Adrenal gland (tissue), 12 donors: ENCODE results near the gene SORBS2. TPM values are rescaled to one million over a fixed set of nuclear protein-coding genes. Genes with fewer than 3 reads are reported as not detected.

Source experiments
- DNase-seq, 7 donors: peaks; one replicate each; pipeline ENCODE4 v3.0.0-alpha.2; 2019 to 2020
- H3K27ac ChIP-seq, 5 donors: fragments of 200-600 bp; sonication (generic) in 4 of 5; 1 replicate in 3 of 5; 2 replicates in 2 of 5; pipeline versions ENCODE4 v1.5.1 to v1.8.0; 2016 to 2020; ENCODE audit warnings: mild to moderate bottlenecking in 1 of 5
- H3K27me3 ChIP-seq: fragments of 200-600 bp; 2 replicates; pipeline ENCODE4 v1.8.0; 2021
- H3K36me3 ChIP-seq, 2 donors: fragments of 200-600 bp; replicated peaks in 1 of 2; 1 replicate in 1 of 2; 2 replicates in 1 of 2; pipeline versions ENCODE4 v1.5.1 to v1.8.0; 2018 to 2022
- H3K4me1 ChIP-seq, 2 donors: fragments of 200-600 bp; replicated peaks in 1 of 2; 1 replicate in 1 of 2; 2 replicates in 1 of 2; pipeline versions ENCODE4 v1.5.1 to v1.8.0; 2018 to 2021
- H3K4me3 ChIP-seq, 4 donors: fragments of 200-600 bp; sonication (generic) in 3 of 4; one replicate each; pipeline ENCODE4 v1.5.1; 2016 to 2018
- H3K9me3 ChIP-seq, 3 donors: fragments of 200-600 bp; sonication (generic) in 1 of 3; replicated peaks in 1 of 3; 1 replicate in 2 of 3; 2 replicates in 1 of 3; pipeline versions ENCODE4 v1.5.1 to v1.8.0; 2016 to 2021
- POLR2A ChIP-seq, 2 donors: fragments of 450-650 bp; IDR thresholded peaks; one replicate each; pipeline ENCODE4 v1.6.1; 2017; ENCODE audit warnings: antibody characterized with exemption in 2 of 2, mild to moderate bottlenecking in 2 of 2, moderate library complexity in 1 of 2
- WGBS, 4 donors: extraction: QIAGEN DNeasy Blood & Tissue Kit in 2 of 4; methylation state at CpG; one replicate each; pipeline versions ENCODE4 v1.1.5 to v1.1.7; 2013 to 2017; 5-methylcytosine and 5-hydroxymethylcytosine counted together
- intact Hi-C, 2 donors: fragments of 100-400 bp; cut with DNase I; formaldehyde crosslinking; loops; one replicate each; pipeline versions ENCODE4 v1.14.1 to v1.15.0; 2022 to 2023
- polyA plus RNA-seq, 3 donors: library from polyadenylated mRNA; stranded (reverse); fragments of 200-250 nt in 2 of 3; fragments of 350-450 nt in 1 of 3; fragmentation: Illumina TruSeq in 1 of 3; extraction: RNeasy Lipid Tissue Mini Kit (QIAGEN cat#74804) in 1 of 3; gene quantifications; one replicate each; pipeline ENCODE4 v1.2.3, GENCODE V29; 2013 to 2014
- total RNA-seq, 9 donors: library from RNA; depleted of rRNA in 4 of 9; stranded (reverse); fragments of >200 nt in 4 of 9; fragments of 120-200 nt in 1 of 9; fragmentation: NEBNext Ultra II Directional in 1 of 9; extraction: Animal tissue kit (Norgen Biotek cat#: 25700) in 1 of 9; gene quantifications; one replicate each; pipeline versions ENCODE4 v1.1.0 to v1.2.4, GENCODE V29; 2013 to 2023
- TF ChIP-seq, protein P1 (sequence below), 6 experiments: fragments of 450-650 bp in 4 of 6; fragments of 200-600 bp in 2 of 6; sonication (generic) in 1 of 6; IDR thresholded peaks; 1 replicate in 5 of 6; 2 replicates in 1 of 6; pipeline versions ENCODE4 v1.5.1 to v1.8.0; 2016 to 2021; ENCODE audit warnings: antibody characterized with exemption in 6 of 6, mild to moderate bottlenecking in 2 of 6, moderate library complexity in 1 of 6
- donor health status: healthy with polysubstance abuse.
- donor health status: Bipolar disorder and iron deficiency.
- donor health status: DM: yes; HTN: yes; CAD: no.
- donor health status: DM: no; HTN: no; CAD: no.
- donor health status: DM: no; HTN: no; CAD: no.
- donor health status: DM: yes; HTN: yes; CAD: no.

The SORBS2 gene
- total and polyA plus RNA-seq, 12 donors = 126 to 875 (median 582) TPM

- H3K27ac ChIP-seq = peak overlapping the region in 1 of 5 donors; percentile 26
- no peak for TF ChIP-seq POLR2A (IDR thresholded peaks at IDR 0.05)
- H3K9me3 ChIP-seq = no peaks in the 10 kb centered on the region
- H3K4me3 ChIP-seq = no peak overlapping the region
- H3K4me1 ChIP-seq = peaks cover 0 to 16% of the 10 kb centered on the region in 2 donors
- no peak for DNase-seq
- intact Hi-C loops = no loop called here
- H3K36me3 ChIP-seq = peaks cover 0 to 22% of the 10 kb centered on the region in 2 donors
- 65 to 83% (median 78%) methylated on average over 8 to 9 of the region's 9 CpGs for WGBS, 4 donors
- no peaks in the 10 kb centered on the region for H3K27me3 ChIP-seq
These were observed 211.1 kb downstream of the SORBS2 start for GRCh38 chr4:185600801-185601434.

- 66 to 80% (median 77%) methylated on average over 9 to 12 of the region's 12 CpGs for WGBS, 4 donors
- peaks cover 0 to 16% of the 10 kb centered on the region in 2 donors for H3K4me1 ChIP-seq
- H3K9me3 ChIP-seq = no peaks in the 10 kb centered on the region
- no peak overlapping the region for H3K4me3 ChIP-seq
- no peak for TF ChIP-seq POLR2A (IDR thresholded peaks at IDR 0.05)
- TF ChIP-seq, protein P1, sequence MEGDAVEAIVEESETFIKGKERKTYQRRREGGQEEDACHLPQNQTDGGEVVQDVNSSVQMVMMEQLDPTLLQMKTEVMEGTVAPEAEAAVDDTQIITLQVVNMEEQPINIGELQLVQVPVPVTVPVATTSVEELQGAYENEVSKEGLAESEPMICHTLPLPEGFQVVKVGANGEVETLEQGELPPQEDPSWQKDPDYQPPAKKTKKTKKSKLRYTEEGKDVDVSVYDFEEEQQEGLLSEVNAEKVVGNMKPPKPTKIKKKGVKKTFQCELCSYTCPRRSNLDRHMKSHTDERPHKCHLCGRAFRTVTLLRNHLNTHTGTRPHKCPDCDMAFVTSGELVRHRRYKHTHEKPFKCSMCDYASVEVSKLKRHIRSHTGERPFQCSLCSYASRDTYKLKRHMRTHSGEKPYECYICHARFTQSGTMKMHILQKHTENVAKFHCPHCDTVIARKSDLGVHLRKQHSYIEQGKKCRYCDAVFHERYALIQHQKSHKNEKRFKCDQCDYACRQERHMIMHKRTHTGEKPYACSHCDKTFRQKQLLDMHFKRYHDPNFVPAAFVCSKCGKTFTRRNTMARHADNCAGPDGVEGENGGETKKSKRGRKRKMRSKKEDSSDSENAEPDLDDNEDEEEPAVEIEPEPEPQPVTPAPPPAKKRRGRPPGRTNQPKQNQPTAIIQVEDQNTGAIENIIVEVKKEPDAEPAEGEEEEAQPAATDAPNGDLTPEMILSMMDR (IDR thresholded peaks at IDR 0.05) = no peak
- peaks cover 0 to 12% of the 10 kb centered on the region in 2 donors for H3K36me3 ChIP-seq
- H3K27ac ChIP-seq = peak overlapping the region in 2 of 5 donors; percentile 3 to 26
- no peak for DNase-seq
- H3K27me3 ChIP-seq = no peaks in the 10 kb centered on the region
- intact Hi-C loops = loop anchor here (5.0 to 10.0 kb wide), 2 partner anchors 127 to 175 kb away; partner anchors contain the start of genes CCDC110 (in 1 of the 2) and UFSP2 (in 1 of the 2)
These were observed 212.3 kb downstream of the SORBS2 start for GRCh38 chr4:185599553-185600243.

GRCh38 chr4:185598846-185599552 lies 213.0 kb downstream of the SORBS2 start:
- Histone ChIP-seq H3K27ac (peak overlapping the region in 3 of 5 donors; percentile 3 to 26 (median 26)), H3K4me3 (no peak overlapping the region), H3K27me3 (no peaks in the 10 kb centered on the region), H3K36me3 (peaks cover 0 to 6% of the 10 kb centered on the region in 2 donors), H3K9me3 (no peaks in the 10 kb centered on the region), H3K4me1 (peaks cover 0 to 19% of the 10 kb centered on the region in 2 donors)
- no peak for DNase-seq
- no peak for TF ChIP-seq POLR2A (IDR thresholded peaks at IDR 0.05)
- TF ChIP-seq, protein P1 (IDR thresholded peaks at IDR 0.05) = no peak
- WGBS, 4 donors = 41 to 55% (median 53%) methylated on average over 7 of the region's 7 CpGs
- intact Hi-C loops = loop anchor here (5.0 to 10.0 kb wide), 2 partner anchors 127 to 174 kb away; partner anchors contain the start of genes CCDC110 (in 1 of the 2) and UFSP2 (in 1 of the 2)

- TF ChIP-seq, protein P1 (IDR thresholded peaks at IDR 0.05) = peak; percentile 96 to 99 (median 98)
- TF ChIP-seq POLR2A (IDR thresholded peaks at IDR 0.05) = no peak
- H3K27ac ChIP-seq = peak overlapping the region in 2 of 5 donors; percentile 30 to 58
- WGBS, 4 donors = 32 to 40% (median 36%) methylated on average over 9 of the region's 9 CpGs
These were observed 214.3 kb downstream of the SORBS2 start for GRCh38 chr4:185597532-185598188.

More at GRCh38 chr4:185597532-185598188, 214.3 kb downstream of the SORBS2 start:
- intact Hi-C loops = loop anchor here (5.0 to 10.0 kb wide), 2 partner anchors 125 to 173 kb away; partner anchors contain the start of genes CCDC110 (in 1 of the 2) and UFSP2 (in 1 of the 2)
- Histone ChIP-seq H3K4me3 (no peak overlapping the region), H3K27me3 (no peaks in the 10 kb centered on the region), H3K36me3 (no peaks in the 10 kb centered on the region), H3K9me3 (no peaks in the 10 kb centered on the region), H3K4me1 (peaks cover 0 to 33% of the 10 kb centered on the region in 2 donors)
- peak; percentile 74 to 94 (median 79) for DNase-seq
